Esophagus squamous epithelium (tissue), 4 donors: ENCODE measurements around the gene DEF6.

Experiments
- POLR2A ChIP-seq, 4 donors: fragments of 450-650 bp; IDR thresholded peaks; one replicate each; pipeline ENCODE4 v1.6.1; 2017; ENCODE audit warnings: antibody characterized with exemption in 4 of 4, mild to moderate bottlenecking in 4 of 4, moderate library complexity in 3 of 4
- TF ChIP-seq, protein P1 (sequence below), 6 experiments: fragments of 450-650 bp in 4 of 6; fragments of 200-600 bp in 2 of 6; sonication (generic) in 2 of 6; IDR thresholded peaks; one replicate each; pipeline ENCODE4 v1.5.1; 2016 to 2019; ENCODE audit warnings: antibody characterized with exemption in 6 of 6, mild to moderate bottlenecking in 4 of 6, moderate library complexity in 4 of 6

DNA sequence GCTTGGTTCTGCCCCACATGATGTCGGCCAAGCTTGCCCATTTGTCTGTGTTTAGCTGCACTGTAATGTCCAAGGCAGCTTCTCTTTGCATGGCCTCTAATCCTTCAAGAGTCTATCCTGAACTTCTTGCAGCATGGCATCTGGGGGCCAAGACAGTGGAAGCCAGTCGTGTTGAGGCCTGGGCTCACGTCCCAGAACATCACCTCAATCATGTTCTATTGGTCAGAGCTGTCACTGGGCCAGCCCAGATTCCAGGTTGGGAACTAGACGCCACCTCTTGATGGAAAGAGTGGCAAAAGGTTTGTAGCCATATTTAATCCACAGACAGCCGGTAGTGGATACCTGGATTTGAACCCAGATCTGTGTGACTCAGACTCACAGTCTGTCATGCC, 70.0 kb downstream of the DEF6 start:
- TF ChIP-seq, protein P1, sequence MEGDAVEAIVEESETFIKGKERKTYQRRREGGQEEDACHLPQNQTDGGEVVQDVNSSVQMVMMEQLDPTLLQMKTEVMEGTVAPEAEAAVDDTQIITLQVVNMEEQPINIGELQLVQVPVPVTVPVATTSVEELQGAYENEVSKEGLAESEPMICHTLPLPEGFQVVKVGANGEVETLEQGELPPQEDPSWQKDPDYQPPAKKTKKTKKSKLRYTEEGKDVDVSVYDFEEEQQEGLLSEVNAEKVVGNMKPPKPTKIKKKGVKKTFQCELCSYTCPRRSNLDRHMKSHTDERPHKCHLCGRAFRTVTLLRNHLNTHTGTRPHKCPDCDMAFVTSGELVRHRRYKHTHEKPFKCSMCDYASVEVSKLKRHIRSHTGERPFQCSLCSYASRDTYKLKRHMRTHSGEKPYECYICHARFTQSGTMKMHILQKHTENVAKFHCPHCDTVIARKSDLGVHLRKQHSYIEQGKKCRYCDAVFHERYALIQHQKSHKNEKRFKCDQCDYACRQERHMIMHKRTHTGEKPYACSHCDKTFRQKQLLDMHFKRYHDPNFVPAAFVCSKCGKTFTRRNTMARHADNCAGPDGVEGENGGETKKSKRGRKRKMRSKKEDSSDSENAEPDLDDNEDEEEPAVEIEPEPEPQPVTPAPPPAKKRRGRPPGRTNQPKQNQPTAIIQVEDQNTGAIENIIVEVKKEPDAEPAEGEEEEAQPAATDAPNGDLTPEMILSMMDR (IDR thresholded peaks at IDR 0.05) = no peak
- TF ChIP-seq POLR2A (IDR thresholded peaks at IDR 0.05) = no peak
